Uterus (tissue), 2 donors: ENCODE results near the gene OR8D2.

Experiments
- POLR2A ChIP-seq, 2 donors: fragments of 450-650 bp; IDR thresholded peaks; one replicate each; pipeline ENCODE4 v1.6.1; 2016; ENCODE audit warnings: antibody characterized with exemption in 2 of 2, mild to moderate bottlenecking in 1 of 2, moderate library complexity in 1 of 2
- TF ChIP-seq, protein P1 (sequence below), 4 experiments: fragments of 200-600 bp in 2 of 4; fragments of 450-650 bp in 2 of 4; sonication (generic) in 2 of 4; IDR thresholded peaks; one replicate each; pipeline ENCODE4 v1.5.1; 2016 to 2019; ENCODE audit warnings: antibody characterized with exemption in 4 of 4, mild to moderate bottlenecking in 2 of 4, moderate library complexity in 1 of 4

DNA sequence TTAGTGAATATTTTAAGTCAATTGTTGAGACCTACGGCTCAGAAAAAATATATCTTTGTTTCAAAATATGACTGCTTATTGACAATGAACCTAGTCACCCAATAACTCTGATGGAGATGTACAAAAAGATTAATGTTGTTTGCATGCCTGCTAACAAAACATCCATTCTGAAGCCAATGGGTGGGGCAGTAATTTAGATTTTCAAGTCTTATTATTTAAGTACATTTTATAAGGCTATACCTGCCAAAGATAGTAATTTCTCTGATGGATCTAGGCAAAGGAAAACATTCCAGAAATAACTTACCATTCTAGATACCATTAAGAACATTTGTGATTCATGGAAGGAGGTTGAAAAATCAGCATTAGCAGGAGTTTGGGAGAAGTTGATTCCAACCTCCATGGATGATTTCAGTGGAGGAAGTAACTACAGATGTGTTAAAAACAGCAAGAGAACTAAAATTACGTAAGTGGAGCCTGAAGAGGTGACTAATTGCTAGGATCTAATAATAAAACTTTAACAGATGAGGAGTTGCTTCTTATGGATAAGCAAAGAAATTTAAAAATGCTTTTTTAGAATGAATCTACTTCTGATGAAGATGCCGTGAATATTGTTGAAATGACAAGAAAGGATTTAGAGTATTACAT lies 26.4 kb upstream of the OR8D2 start:
- TF ChIP-seq, protein P1, sequence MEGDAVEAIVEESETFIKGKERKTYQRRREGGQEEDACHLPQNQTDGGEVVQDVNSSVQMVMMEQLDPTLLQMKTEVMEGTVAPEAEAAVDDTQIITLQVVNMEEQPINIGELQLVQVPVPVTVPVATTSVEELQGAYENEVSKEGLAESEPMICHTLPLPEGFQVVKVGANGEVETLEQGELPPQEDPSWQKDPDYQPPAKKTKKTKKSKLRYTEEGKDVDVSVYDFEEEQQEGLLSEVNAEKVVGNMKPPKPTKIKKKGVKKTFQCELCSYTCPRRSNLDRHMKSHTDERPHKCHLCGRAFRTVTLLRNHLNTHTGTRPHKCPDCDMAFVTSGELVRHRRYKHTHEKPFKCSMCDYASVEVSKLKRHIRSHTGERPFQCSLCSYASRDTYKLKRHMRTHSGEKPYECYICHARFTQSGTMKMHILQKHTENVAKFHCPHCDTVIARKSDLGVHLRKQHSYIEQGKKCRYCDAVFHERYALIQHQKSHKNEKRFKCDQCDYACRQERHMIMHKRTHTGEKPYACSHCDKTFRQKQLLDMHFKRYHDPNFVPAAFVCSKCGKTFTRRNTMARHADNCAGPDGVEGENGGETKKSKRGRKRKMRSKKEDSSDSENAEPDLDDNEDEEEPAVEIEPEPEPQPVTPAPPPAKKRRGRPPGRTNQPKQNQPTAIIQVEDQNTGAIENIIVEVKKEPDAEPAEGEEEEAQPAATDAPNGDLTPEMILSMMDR (IDR thresholded peaks at IDR 0.05) = no peak
- no peak for TF ChIP-seq POLR2A (IDR thresholded peaks at IDR 0.05)
